B cell (primary cell): ENCODE measurements around the gene RAB7B. TPM values are rescaled to one million over a fixed set of nuclear protein-coding genes. Genes with fewer than 3 reads are reported as not detected.

ENCODE experiments used
- ATAC-seq: fragments of 200-7000 bp; cut with Tn5 transposase; one replicate; pipeline ENCODE4 v1.10.0; 2021; ENCODE audit warnings: low read depth, mild to moderate bottlenecking, moderate number of reproducible peaks, moderate library complexity
- CTCF ChIA-PET: fragments of 350-600 bp; sonication (Branson Sonifier 250); formaldehyde crosslinking; loops from one replicate; lab custom pipeline; 2021; ENCODE audit warnings: antibody characterized with exemption, inconsistent platforms; lab: Charles Lee
- POLR2A ChIA-PET: fragments of 350-600 bp; sonication (Branson Sonifier 250); formaldehyde crosslinking; loops from one replicate; lab custom pipeline; 2021; ENCODE audit warnings: antibody characterized with exemption; lab: Charles Lee
- DNase-seq: peaks from one replicate; pipeline ENCODE4 v3.0.0; 2013
- H2AFZ ChIP-seq: 2 replicates; pipeline ENCODE4 v1.6.1; 2012; ENCODE audit warnings: mild to moderate bottlenecking, low read depth, low read length; ENCODE audit not compliant: insufficient read depth, poor library complexity, severe bottlenecking
- H3K27ac ChIP-seq, 2 donors: 1 replicate in 1 of 2; 2 replicates in 1 of 2; pipeline ENCODE4 v1.5.1; 2012 to 2013; ENCODE audit warnings: low read length in 2 of 2, mild to moderate bottlenecking in 2 of 2, moderate library complexity in 1 of 2
- H3K27me3 ChIP-seq, 4 experiments: fragments of 200-600 bp in 1 of 4; sonication (generic) in 1 of 4; replicated peaks in 1 of 4; 1 replicate in 2 of 4; 2 replicates in 2 of 4; pipeline versions ENCODE4 v1.6.1 to v1.7.0; 2013 to 2016; ENCODE audit warnings: low read length in 3 of 4, mild to moderate bottlenecking in 2 of 4, mixed read lengths in 1 of 4, moderate library complexity in 1 of 4; ENCODE audit not compliant: insufficient read depth in 4 of 4, control insufficient read depth in 3 of 4; ENCODE audit errors: control extremely low read depth in 1 of 4
- H3K36me3 ChIP-seq, 2 experiments: replicated peaks in 1 of 2; 1 replicate in 1 of 2; 2 replicates in 1 of 2; pipeline versions ENCODE4 v1.6.1 to v1.7.1; 2013; ENCODE audit warnings: low read length in 1 of 2; ENCODE audit not compliant: insufficient read depth in 2 of 2, control insufficient read depth in 1 of 2; ENCODE audit errors: control extremely low read depth in 1 of 2, extremely low read depth in 1 of 2
- H3K4me1 ChIP-seq, 2 donors: fragments of 200-600 bp in 1 of 2; sonication (generic) in 1 of 2; 1 replicate in 1 of 2; 2 replicates in 1 of 2; pipeline versions ENCODE4 v1.5.1 to v1.6.1; 2013 to 2017; ENCODE audit warnings: low read length in 2 of 2; ENCODE audit not compliant: control insufficient read depth in 2 of 2, insufficient read depth in 2 of 2
- H3K4me2 ChIP-seq: replicated peaks from 2 replicates; pipeline ENCODE3; 2012; ENCODE audit warnings: mild to moderate bottlenecking, low read depth, low read length; ENCODE audit not compliant: poor library complexity, severe bottlenecking
- H3K4me3 ChIP-seq, 5 experiments: fragments of 200-600 bp in 1 of 5; sonication (generic) in 1 of 5; 1 replicate in 3 of 5; 2 replicates in 2 of 5; pipeline versions ENCODE4 v1.5.1 to v1.7.0; 2011 to 2016; ENCODE audit warnings: low read length in 4 of 5, mild to moderate bottlenecking in 4 of 5, low read depth in 2 of 5, control low read depth in 1 of 5, moderate library complexity in 1 of 5; ENCODE audit not compliant: insufficient read depth in 1 of 5; ENCODE audit errors: control extremely low read depth in 1 of 5, extremely low read depth in 1 of 5
- H3K79me2 ChIP-seq: fragments of 200-600 bp; sonication (generic); one replicate; pipeline ENCODE4 v1.6.0; 2016; ENCODE audit warnings: low read length; ENCODE audit not compliant: control insufficient read depth, insufficient read depth
- H3K9ac ChIP-seq: fragments of 200-600 bp; sonication (generic); 2 replicates; pipeline ENCODE4 v1.6.1; 2017; ENCODE audit warnings: mild to moderate bottlenecking, low read length, moderate library complexity
- H3K9me3 ChIP-seq, 3 donors: one replicate each; pipeline versions ENCODE4 v1.6.1 to v1.7.1; 2013; ENCODE audit warnings: low read length in 2 of 3; ENCODE audit not compliant: control insufficient read depth in 2 of 3, insufficient read depth in 1 of 3; ENCODE audit errors: control extremely low read depth in 1 of 3
- H4K20me1 ChIP-seq: 2 replicates; pipeline ENCODE4 v1.6.0; 2012; ENCODE audit warnings: mild to moderate bottlenecking, low read length; ENCODE audit not compliant: insufficient read depth, control insufficient read depth, poor library complexity, severe bottlenecking
- H3K27ac Mint-ChIP-seq: one replicate; pipeline ENCODE4 v1.8.0; 2021; ENCODE audit warnings: mixed read lengths
- H3K27me3 Mint-ChIP-seq: one replicate; pipeline ENCODE4 v1.8.0; 2021; ENCODE audit warnings: mixed read lengths
- H3K4me1 Mint-ChIP-seq: one replicate; pipeline ENCODE4 v1.8.0; 2021; ENCODE audit warnings: mixed read lengths
- H3K4me3 Mint-ChIP-seq: one replicate; pipeline ENCODE4 v1.8.0; 2021; ENCODE audit warnings: mixed read lengths
- H3K9me3 Mint-ChIP-seq: one replicate; pipeline ENCODE4 v1.8.0; 2022; ENCODE audit warnings: mixed read lengths; ENCODE audit not compliant: insufficient read depth
- CTCF ChIP-seq: fragments of 200-600 bp; IDR thresholded peaks from one replicate; pipeline ENCODE4 v1.8.0; 2022; ENCODE audit warnings: antibody characterized with exemption, mild to moderate bottlenecking
- EZH2 ChIP-seq: IDR thresholded peaks from 2 replicates; pipeline ENCODE4 v1.6.1; 2012; ENCODE audit warnings: borderline replicate concordance, low read depth, mild to moderate bottlenecking, moderate library complexity, low read length; ENCODE audit not compliant: insufficient read depth, poor library complexity, severe bottlenecking
- WGBS: methylation state at CpG from one replicate; pipeline ENCODE4 v1.1.5; 2013; ENCODE audit warnings: missing lambda C conversion rate; ENCODE audit not compliant: insufficient coverage; 5-methylcytosine and 5-hydroxymethylcytosine counted together
- intact Hi-C: fragments of 100-400 bp; cut with micrococcal nuclease; formaldehyde crosslinking; loops from one replicate; pipeline ENCODE4 v1.10.0; 2022
- polyA plus RNA-seq: library from polyadenylated mRNA; depleted of rRNA; stranded (reverse); fragments of >200 nt; gene quantifications from 2 replicates; pipeline ENCODE4 v1.2.3, GENCODE V29; 2012
- total RNA-seq, 2 donors: library from RNA; stranded (reverse); fragments of 120-200 nt in 1 of 2; gene quantifications; 1 replicate in 1 of 2; 2 replicates in 1 of 2; pipeline versions ENCODE4 v1.2.3 to v1.2.4, GENCODE V29; 2013 to 2022

The RAB7B gene
- total and polyA plus RNA-seq, 2 donors (not counting 1 experiment from before 2014, with no cell fraction given), result not detected

- no peak overlapping the region for H3K27ac ChIP-seq
Observed at GRCh38 chr1:205992218-205992882, 10.8 kb downstream of the RAB7B start.

More at GRCh38 chr1:205992218-205992882, 10.8 kb downstream of the RAB7B start:
- ATAC-seq (no peak), DNase-seq (no peak)
- Mint-ChIP-seq H3K4me1 (peaks cover 4% of the 10 kb centered on the region), H3K27ac (no peak overlapping the region), H3K4me3 (no peak overlapping the region), H3K27me3 (peaks cover 18% of the 10 kb centered on the region), H3K9me3 (peaks cover 7% of the 10 kb centered on the region)
- Histone ChIP-seq H3K4me3 (no peak overlapping the region), H3K36me3 (no peaks in the 10 kb centered on the region), H3K79me2 (no peaks in the 10 kb centered on the region), H3K9me3 (peaks cover 0 to 7% (median 5%) of the 10 kb centered on the region in 3 donors), H3K27me3 (peaks cover 0 to 6% (median 2%) of the 10 kb centered on the region in 4 experiments), H3K4me2 (no peak overlapping the region), H3K4me1 (no peaks in the 10 kb centered on the region), H3K9ac (no peak overlapping the region), H2AFZ (no peak overlapping the region), H4K20me1 (no peaks in the 10 kb centered on the region)
- WGBS, result 94% methylated on average over 12 of the region's 14 CpGs
- intact Hi-C loops, result no loop called here
- POLR2A ChIA-PET, result no interaction called here
- CTCF ChIA-PET, result interaction anchor here (1.1 to 2.3 kb wide), 3 partner anchors 12 to 38 kb away, joined by 3 to 23 read pairs (median 7); no protein-coding TSS in a partner anchor
- TF ChIP-seq CTCF (no peak), EZH2 (no peak)
